Stimulated activated CD4-positive, alpha-beta T cell treated with anti-CD3 and anti-CD28 coated beads, Interleukin-4, amount 100 ng/mL, for 24 hours (primary cell): ENCODE measurements around the gene DGKI.
"Not testable (repeated sequence)": the region's sequence is repeated elsewhere in the genome, so short reads cannot be mapped to it uniquely, and the experiment has no call there.

Experiments used
- DNase-seq: peaks from one replicate; pipeline ENCODE4 v3.0.0-alpha.2; 2020

Gene DGKI

GRCh38 chr7:137454246-137454724 lies 392.5 kb downstream of the DGKI start:
- no peak for DNase-seq

GRCh38 chr7:137453356-137453755 lies 393.4 kb downstream of the DGKI start:
- DNase-seq, result no peak

GRCh38 chr7:137449016-137449415 lies 397.8 kb downstream of the DGKI start:
- DNase-seq, result no peak

GRCh38 chr7:137448572-137448971 lies 398.2 kb downstream of the DGKI start:
- not testable (repeated sequence) for DNase-seq

GRCh38 chr7:137446025-137446424 lies 400.7 kb downstream of the DGKI start:
- no peak for DNase-seq

- no peak for DNase-seq
Observed at GRCh38 chr7:137445268-137445667, 401.5 kb downstream of the DGKI start.

- DNase-seq, result no peak
Observed at GRCh38 chr7:137443616-137444015, 403.2 kb downstream of the DGKI start.

- no peak for DNase-seq
Observed at GRCh38 chr7:137441451-137441850, 405.3 kb downstream of the DGKI start.

GRCh38 chr7:137439829-137440825 lies 406.6 kb downstream of the DGKI start:
- no peak for DNase-seq

- no peak for DNase-seq
Observed at GRCh38 chr7:137434946-137435345, 411.8 kb downstream of the DGKI start.

GRCh38 chr7:137434530-137434929 lies 412.2 kb downstream of the DGKI start:
- DNase-seq, result no peak

GRCh38 chr7:137423321-137423720 lies 423.5 kb downstream of the DGKI start:
- DNase-seq, result no peak

GRCh38 chr7:137421366-137421765 lies 425.4 kb downstream of the DGKI start:
- DNase-seq, result no peak

- no peak for DNase-seq
Observed at GRCh38 chr7:137418841-137419240, 427.9 kb downstream of the DGKI start.

- DNase-seq, result no peak
Observed at GRCh38 chr7:137417464-137417863, 429.3 kb downstream of the DGKI start.

GRCh38 chr7:137413901-137414300 lies 432.9 kb downstream of the DGKI start:
- no peak for DNase-seq

GRCh38 chr7:137411446-137411845 lies 435.3 kb downstream of the DGKI start:
- DNase-seq, result no peak

- no peak for DNase-seq
Observed at GRCh38 chr7:137408126-137408525, 438.6 kb downstream of the DGKI start.

- DNase-seq, result no peak
Observed at GRCh38 chr7:137407078-137407477, 439.7 kb downstream of the DGKI start.

GRCh38 chr7:137404660-137405317 lies 442.0 kb downstream of the DGKI start:
- no peak for DNase-seq

GRCh38 chr7:137403353-137403695 lies 443.4 kb downstream of the DGKI start:
- no peak for DNase-seq

- no peak for DNase-seq
Observed at GRCh38 chr7:137402536-137403352, 444.0 kb downstream of the DGKI start.
